ENCODE data around the gene PEX11B. TPM values are rescaled to one million over a fixed set of nuclear protein-coding genes. Genes with fewer than 3 reads are reported as not detected.

The PEX11B gene
- total and polyA plus RNA-seq, 2 of the 8 experiments (the other 6 are each of a cell fraction or from before 2014, with no cell fraction given), result 9.1 to 15.1 TPM

GRCh38 chr1:145906954-145907753 is 11.4 kb downstream of the PEX11B start (continued):
- TF ChIP-seq EGR1 (IDR thresholded peaks at IDR 0.05; ENCODE audit: borderline replicate concordance, low read depth, low read length) (no peak), SP4 (IDR thresholded peaks at IDR 0.05; ENCODE audit: low read length) (no peak), JUN (IDR thresholded peaks at IDR 0.05; ENCODE audit: low read depth, low read length) (no peak)
